HG02763 (cell line): ENCODE data around the gene MSANTD3.

ENCODE experiments used
- ATAC-seq: cut with Tn5 transposase; IDR thresholded peaks from one replicate; pipeline ENCODE4 v1.9.1; 2021; ENCODE audit warnings: mild to moderate bottlenecking, moderate library complexity; ENCODE audit not compliant: unreplicated experiment

MSANTD3 gene

DNA sequence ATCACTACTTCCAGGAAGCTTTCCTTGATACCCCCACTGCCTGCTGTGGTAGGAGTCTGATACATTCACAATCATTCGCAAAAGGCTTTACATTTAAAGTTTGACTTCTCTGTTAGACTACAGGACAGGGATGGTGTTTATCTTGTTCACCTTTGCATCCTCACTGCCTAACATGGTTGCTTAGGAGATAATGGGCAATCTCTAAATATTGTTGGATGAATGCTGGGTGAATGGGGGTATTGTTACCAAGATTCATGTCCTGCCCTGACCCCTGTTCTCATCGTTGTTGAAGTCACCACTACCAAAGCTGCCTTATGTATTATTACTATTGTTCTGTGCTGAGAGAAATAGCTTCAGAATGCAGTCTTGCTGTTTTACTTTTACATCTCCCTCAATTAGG is 38.3 kb downstream of the MSANTD3 start:
- no peak for ATAC-seq

DNA sequence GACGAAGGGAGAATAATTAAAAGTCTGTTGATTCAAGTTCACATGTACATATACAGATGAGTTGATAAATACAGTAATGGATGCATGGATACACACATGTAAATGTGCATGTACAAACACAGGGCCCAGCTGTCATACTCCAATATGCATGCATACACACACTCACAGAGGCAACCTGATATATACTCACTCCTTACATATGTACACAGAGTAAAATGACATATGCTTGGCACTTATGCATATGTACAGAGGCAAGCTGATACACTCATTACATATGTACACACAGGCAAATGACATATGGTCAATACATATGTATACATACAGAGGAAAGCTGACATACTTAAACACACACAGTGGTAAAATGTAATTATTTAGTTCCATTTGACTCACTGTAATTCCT is 38.8 kb downstream of the MSANTD3 start:
- no peak for ATAC-seq

DNA sequence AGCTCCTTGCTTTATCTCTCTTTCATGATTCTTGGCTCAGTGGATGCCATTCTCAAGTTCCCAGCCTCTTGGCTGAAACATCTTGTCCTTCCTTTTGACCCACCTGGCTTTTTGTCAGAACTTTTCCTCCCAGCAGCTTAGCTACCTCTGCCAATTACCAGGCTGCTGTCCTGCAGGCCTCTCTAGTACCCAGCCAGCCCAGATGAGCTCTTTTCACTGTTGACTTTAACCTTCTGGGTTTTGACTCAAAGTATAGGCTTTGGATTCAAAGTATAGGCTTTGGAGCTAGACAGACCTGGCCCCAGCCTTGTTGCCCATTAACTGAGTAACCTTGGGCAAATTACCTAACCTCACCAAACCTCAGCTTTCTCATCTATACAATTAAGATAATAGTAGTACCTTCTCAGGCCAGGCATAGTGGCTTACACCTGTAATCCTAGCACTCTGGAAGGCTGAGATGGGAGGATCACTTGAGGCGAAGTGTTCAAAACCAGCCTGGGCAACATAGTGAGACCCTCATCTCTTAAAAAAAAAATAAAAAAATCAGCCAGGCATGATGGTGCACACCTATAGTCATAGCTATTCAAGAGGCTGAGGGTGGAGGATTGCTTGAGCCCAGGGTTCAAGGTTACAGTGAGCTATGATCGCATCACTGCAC is 39.4 kb downstream of the MSANTD3 start:
- ATAC-seq, result no peak

DNA sequence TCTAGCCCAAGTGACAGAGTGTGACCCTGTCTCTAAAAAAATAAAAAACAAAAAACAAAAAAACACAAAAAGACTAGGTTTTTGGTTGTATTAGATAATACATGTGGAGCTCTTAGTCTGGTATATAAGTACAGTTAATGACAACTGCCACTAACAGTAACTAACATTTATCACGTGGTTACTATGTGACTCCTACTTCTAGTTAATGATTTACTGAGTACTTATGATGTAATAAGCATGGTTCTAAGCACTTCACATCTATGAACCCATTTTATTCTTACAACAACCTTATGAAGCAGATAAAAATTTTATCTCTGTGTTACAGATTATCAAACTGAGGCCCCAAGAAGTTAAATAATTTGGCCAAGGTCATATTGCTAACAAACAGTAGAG is 39.9 kb downstream of the MSANTD3 start:
- ATAC-seq, result no peak

DNA sequence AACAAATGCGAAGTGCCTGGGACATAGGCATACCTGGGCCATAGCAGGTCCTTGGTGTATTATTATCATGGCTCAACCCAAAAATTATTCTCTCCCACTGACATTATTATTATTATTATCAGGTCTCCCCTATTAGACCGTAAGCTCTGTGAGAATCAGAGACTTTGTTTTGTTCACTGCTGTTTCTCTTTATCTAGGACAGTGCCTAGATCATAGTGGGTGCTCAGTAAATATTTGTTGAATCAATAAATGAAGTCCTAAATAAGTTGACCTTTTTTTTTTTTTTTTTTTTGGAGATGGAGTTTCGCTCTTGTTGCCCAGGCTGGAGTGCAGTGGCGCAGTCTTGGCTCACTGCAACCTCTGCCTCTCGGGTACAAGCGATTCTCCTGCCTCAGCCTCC is 41.1 kb downstream of the MSANTD3 start:
- no peak for ATAC-seq

DNA sequence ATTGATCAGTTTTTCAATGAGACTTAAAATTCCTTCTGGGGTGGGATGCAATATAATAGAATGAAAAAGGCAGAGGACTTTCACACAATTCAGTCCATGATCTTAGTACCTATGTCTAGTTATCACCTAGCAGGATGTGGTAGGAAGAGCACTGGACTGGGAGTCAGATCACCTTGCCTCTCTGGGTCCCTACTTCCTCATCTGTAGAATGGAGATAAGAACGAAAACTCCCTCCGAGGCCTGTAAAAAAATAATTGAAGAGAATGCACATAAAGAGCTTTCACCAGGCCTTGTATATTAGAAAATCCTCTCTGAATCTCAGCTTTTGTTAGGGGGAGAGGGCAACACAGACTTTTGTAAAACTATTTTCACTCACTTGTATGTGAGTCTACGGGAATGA is 45.3 kb downstream of the MSANTD3 start:
- no peak for ATAC-seq

DNA sequence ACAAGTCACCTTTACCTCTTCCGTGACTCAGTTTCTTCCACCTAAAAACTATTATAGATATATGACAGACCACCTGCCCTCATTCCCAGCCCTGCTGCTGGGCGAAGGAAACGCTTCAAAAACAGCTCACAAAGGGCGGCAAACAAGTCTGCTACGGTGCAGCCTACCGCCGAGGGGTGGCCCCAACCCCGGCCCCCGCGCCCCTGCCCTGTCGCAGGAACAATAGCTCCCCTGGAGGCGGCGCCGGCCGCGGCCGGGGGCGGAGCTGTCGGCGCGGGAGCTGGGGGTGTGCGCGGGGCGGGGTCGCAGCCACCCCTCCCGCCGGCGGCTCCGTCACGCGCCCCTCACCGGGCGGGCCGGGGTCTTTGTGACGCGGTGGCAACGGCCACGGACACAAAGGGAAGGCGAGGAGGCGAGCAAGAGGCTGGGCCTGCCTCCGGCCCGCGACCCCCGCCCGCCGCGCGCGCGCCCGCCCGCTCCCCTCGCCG is 45.9 kb downstream of the MSANTD3 start, which contains the start of gene TMEFF1:
TSS of gene TMEFF1 (plus strand) at position 362 of the 488 bp plus-strand sequence. CDS start 396 bp downstream, outside the sequence.
- peak; percentile 54 for ATAC-seq

DNA sequence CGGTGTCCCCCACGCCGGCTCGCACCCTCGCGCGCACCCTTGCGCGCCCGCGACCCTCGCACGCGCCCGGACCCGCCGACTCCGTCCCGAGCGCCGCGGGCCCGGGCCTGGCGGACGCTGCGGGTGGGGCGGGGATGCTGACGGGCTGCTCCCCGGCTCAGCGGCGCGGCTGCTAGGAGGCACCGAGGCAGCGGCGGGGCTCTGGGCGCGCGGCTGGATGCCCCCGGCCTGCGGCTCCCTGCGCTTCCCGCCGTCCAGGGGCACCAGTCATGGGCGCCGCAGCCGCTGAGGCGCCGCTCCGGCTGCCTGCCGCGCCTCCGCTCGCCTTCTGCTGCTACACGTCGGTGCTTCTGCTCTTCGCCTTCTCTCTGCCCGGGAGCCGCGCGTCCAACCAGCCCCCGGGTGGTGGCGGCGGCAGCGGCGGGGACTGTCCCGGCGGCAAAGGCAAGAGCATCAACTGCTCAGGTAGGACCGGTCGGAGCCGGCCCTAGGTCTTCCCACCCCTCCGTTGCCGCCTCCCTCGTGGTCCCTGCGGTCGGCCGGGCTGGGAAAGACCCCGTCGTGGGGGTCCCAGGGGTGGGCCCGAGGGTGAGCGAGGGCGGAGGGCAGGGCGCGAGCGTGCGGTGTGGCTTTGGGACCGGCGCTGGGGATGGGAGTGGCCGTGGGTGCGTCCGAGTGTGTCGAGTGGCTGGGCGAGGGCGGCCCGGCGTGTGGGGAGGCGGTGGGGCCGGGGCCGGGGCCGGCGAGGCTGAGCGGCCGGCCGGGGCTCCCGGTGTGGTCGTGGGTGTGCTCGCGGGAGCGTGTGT is 46.5 kb downstream of the MSANTD3 start:
- ATAC-seq, result peak; percentile 58

DNA sequence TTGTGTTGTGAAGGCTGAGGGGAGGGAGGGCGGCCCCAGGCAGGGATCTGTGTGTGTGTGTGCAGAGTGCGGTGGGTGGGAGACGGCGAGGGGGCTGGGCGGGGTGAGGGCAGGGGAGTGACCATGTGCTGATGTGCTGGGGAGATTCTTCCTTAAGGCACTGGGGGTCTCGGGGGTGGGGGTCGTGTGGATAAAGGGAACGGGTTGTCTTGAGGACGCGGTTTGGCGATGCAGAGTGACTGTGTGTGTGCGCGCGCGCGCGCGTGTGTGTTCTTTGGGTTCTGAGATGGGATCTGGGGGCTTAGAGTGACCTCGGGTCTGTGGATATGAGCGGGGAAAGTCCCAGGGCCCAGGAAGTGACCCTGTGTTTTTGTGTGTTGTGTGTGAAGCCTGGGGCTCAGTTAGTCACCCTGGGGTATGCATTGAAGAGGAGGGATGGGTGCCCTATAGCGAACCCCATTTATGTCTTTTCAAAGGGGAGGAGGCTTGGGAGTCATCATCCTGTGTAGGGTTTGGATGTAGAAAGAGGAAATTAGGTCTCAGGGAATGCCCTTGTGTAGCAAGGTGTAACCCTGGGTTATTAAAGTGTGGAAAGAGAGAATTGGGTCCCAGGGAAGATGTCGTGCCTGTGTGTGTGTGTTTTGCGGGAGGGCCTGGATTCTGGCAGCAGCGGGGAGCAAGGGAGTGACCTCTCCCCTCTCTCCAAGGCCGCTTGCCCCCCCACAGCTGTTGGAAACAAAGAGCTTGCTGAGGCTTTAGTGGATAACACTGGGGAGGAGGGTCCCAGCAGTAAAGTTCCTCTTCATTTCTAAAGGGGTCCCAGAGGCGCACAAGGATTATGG is 47.4 kb downstream of the MSANTD3 start:
- no peak for ATAC-seq

DNA sequence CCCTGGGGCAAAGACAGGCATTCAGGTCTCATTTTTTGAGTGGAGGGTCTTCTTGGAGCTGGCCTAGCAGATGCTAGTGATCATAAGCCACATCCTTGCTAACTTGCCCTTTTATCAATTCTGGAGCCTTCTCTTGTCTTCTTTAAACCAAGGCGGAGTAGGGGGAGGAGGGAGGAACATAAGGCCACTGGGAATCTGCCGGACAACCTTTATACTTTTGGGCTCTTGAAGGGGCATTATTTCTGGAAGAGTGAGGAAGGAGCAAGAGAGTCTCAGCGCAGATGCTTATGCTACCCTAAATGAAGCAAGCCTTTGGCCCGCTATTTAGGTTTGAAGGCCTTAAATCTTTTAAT is 48.0 kb downstream of the MSANTD3 start:
- ATAC-seq, result no peak

DNA sequence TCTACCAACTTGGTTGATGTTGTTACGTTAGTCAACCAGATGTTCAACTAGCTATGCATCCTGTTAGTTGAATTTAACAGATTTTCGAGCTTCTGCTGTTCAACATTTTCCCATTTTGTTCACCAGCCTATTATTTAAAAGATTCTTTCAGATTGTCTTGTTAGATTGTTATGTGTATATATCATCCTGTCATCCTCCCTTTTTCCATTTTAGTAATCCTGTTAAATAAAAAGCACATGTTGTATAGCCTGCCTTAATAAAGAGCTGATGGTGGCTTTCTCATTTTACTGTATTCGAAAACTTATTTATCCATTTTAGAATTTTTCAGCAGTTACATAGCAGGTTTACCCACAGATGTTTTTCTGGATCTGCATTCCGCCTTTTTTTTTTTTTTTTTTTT is 50.3 kb downstream of the MSANTD3 start:
- no peak for ATAC-seq

DNA sequence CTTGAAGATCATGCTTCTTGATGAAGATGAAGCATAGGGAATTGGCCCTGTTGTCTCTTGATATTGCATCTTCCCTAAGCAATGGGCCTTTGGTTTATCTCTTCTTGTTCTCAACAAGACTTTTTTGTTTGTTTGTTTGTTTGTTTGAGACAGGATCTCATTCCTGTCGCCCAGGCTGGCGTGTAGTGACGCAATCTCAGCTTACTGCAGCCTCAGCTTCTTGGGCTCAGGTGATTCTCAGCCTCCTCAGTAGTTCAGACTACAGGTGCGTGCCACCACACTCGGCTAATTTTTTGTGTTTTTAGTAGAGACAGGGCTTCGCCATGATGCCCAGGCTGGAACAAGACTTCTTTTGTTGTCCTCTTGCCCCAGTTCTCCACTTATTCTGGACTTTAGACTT is 51.2 kb downstream of the MSANTD3 start:
- no peak for ATAC-seq

DNA sequence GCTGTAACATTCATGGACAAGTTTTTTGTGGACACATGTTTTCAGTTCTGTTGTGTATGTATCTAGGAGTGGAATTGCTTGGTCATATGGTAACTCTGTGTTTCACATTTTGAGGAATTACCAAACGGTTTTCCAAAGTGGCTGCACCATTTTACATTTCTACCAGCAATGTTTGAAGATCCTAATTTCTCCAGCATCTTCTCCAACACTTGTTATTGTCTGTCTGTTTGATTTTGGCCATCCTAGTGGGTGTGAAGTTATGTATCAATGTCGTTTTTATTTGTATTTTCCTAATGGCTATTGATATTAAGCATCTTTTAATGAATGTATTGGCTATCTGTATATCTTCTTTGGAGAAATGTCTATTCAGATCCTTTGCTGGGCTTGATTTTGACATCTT is 52.9 kb downstream of the MSANTD3 start:
- ATAC-seq, result no peak

DNA sequence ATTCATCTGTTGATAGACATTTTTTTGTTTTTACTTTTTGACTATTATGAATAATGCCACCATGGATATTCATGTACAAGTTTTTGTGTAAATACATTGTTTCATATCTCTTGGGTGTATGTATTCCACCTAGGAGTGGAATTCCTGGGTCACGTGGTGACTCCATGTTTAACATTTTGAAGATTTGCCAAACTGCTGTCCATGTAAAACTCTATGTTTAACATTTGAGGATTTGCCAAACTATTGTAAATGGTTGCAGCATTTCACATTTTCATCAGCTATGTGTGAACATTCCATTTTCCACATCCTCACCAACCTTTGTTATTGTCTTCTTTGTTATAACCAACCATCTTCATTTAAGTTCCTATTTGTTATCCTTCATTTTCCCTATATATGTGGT is 58.3 kb downstream of the MSANTD3 start:
- no peak for ATAC-seq

DNA sequence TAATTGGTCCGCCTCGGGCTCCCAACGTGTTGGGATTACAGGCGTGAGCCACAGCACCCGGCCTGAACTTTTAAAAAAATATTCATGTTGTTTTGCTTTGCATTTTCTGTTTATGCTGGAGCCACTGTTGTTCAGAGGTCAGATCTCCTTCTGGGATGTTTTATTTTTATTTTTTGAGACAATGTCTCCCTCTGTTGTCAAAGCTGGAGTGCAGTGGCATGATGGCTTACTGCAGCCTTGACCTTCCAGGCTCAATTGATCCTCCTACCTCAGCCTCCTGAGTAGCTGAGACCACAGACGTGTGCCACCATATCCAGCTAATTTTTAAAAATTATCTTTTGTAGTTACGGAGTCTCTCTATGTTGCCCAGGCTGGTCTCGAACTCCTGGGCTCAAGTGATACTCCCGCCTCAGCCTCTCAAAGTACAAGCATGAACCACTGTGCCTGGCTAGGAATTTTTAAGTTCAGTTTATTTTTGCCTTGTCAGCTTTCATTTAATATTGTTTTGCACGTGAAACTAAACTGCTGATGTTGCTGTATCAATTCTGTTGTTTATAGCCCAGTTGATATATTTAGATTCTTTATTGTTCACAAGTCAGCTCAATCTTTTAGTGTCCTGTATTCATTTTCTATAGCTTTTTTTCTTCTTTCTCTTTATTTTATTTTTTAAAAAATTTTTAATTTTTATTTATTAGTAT is 59.7 kb downstream of the MSANTD3 start:
- no peak for ATAC-seq

DNA sequence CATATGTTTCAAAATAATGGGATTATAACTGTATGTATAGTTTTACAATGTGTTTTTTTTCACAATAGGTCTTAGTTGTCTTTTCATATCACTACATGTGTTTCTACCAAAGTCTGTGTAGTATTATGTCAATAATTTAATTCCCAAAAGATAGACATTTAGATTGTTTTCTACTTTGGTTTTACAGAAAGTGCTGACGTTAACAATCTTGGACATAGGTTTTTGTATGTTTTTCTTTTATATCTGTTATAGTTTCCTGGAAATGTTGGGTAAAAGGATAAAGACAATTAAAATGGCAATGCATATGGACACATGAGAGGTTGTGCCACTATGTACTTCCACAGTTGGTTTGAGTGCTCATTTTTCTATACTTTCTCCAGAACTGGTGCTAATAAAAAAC is 61.2 kb downstream of the MSANTD3 start:
- no peak for ATAC-seq

DNA sequence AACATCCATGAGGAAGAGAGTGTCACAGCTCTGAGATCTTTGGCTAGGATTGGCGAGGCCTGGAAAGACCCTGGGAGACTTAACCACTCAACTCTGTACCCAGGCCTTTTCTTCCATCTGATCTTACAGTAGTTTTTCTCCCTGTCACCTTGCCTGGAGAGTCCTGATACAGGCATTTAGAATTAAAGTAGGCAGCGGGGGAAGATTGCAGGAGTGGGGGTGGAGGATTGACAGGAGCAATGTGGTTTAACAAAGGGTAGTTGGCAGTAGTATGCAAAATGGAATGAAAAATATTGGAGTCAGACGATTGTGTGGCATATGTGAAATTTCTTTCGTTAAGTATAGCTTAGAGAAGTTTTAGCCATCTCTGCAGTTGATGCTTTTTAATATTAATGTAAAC is 62.9 kb downstream of the MSANTD3 start:
- ATAC-seq, result no peak

DNA sequence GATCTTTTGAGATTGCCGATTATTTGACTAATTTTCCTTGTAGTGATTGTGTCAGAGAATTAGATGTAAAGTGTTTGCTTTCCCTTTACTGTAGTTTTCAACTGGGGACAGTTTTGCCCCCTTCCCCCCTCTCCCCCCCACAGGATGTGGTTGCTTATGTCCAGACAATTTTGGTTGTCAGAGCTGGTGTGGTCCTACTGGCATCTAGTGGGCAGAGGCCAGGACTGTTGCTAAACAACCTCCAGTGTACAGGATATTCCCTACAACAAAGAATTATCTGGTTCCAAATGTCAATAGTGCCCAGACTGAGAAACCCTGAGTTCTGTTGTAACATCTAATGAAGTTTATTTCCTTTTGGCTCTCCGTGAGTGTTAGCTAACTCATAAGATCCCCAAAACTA is 66.0 kb downstream of the MSANTD3 start:
- no peak for ATAC-seq

DNA sequence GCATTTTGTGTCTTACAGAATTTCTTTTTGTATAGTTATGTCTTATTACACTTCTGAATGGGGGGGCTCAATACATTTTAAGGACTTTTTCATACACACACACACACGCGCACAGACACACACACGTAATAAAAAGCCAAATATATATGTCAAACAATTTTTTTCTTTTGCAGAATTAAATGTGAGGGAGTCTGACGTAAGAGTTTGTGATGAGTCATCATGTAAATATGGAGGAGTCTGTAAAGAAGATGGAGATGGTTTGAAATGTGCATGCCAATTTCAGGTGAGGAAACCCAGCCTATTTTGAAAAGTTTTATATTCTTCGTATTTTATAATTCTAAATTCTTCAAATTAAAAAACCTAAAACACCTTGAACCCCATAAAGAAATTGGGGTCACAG is 71.6 kb downstream of the MSANTD3 start:
- no peak for ATAC-seq

DNA sequence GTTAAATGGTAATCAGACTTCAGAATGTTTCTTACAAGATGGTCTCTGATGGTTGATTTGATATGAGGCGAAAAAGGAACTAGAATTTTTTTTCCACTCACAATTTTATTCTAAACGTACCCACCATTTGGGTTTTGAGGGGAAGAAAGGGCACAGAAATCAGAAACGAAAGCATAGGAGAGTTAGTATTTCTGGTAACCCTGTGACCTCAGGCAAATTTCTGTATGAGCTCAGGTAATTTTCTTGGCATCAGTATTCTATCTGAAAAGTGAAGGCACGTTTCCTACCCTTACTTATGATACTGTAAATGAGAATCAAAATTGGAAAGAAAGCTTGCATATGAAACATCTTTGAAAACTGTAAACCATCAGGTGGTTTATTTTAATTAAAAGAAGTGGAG is 72.5 kb downstream of the MSANTD3 start:
- no peak for ATAC-seq

DNA sequence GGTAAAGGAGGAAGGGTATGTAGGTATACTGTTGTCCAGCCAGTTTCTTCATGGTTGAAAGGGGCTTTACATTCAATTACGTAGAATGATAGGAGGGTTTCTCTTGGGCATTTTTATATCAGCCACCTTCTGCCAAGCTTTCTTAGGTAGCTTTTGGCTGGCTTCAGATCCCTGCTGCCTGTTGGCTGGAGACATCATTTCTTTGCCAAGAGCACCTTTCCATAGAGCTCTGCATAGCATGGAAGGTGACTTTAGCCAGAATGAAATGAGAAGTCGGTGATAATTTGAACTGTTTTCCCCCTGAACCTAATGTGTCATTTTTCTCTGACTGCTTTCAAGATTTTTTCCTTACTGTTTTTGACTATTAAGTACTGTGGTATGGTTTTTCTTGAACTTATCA is 72.9 kb downstream of the MSANTD3 start:
- no peak for ATAC-seq
